ENCODE results near the gene HAUS7.

- TF ChIP-seq PATZ1 (CRISPR knock-in tag; IDR thresholded peaks at IDR 0.05; ENCODE audit: borderline replicate concordance) (no peak), POU6F1 (CRISPR knock-in tag; IDR thresholded peaks at IDR 0.05; ENCODE audit: borderline replicate concordance, low read depth) (no peak), TSHZ2 (CRISPR knock-in tag; IDR thresholded peaks at IDR 0.05) (no peak), CSRNP3 (CRISPR knock-in tag; IDR thresholded peaks at IDR 0.05) (no peak), ZNF565 (CRISPR knock-in tag; conservative IDR thresholded peaks at IDR 0.05; ENCODE audit: low read depth) (no peak), ISL1 (CRISPR knock-in tag; IDR thresholded peaks at IDR 0.05) (no peak), TOX (CRISPR knock-in tag; IDR thresholded peaks at IDR 0.05; ENCODE audit: borderline replicate concordance) (no peak), CREB5 (CRISPR knock-in tag; IDR thresholded peaks at IDR 0.05; ENCODE audit: low read depth) (no peak), CSDC2 (CRISPR knock-in tag; IDR thresholded peaks at IDR 0.05) (no peak), ESRRG (CRISPR knock-in tag; IDR thresholded peaks at IDR 0.05) (no peak)
Measured at GRCh38 chrX:153448556-153449367, 21.6 kb downstream of the HAUS7 start.
